ENCODE measurements around the gene C4orf46. TPM values are rescaled to one million over a fixed set of nuclear protein-coding genes. Genes with fewer than 3 reads are reported as not detected.

C4orf46 gene
- total RNA-seq: 16.2 and 18.6 TPM in 2 replicates

GRCh38 chr4:158671665-158671914 lies at the start of gene C4orf46:
Gene C4orf46 (minus strand): TSS chr4:158671887. CDS start chr4:158671801, 86 bp downstream.

GRCh38 chr4:158671915-158672806 lies 474 bp upstream of the C4orf46 start, which contains the start of gene ETFDH:
Gene ETFDH (plus strand): TSS chr4:158672296. CDS start chr4:158672457, 161 bp downstream.

Small RNA genes lying within 50 kb of the gene (small RNA-seq; reads per million reads assigned to genes)
- gene RF00012: not detected

Other genes with a start within 250 kb of the C4orf46 start
- 0.98 and 2.6 TPM in 2 replicates for gene RXFP1, start 150.0 kb downstream of the C4orf46 start, total RNA-seq
- 19.7 and 20.2 TPM in 2 replicates for gene ETFDH, start 409 bp upstream of the C4orf46 start, total RNA-seq
- 15.1 and 18.4 TPM in 2 replicates for gene PPID, start 51.5 kb upstream of the C4orf46 start, total RNA-seq
- gene FNIP2, start 97.1 kb upstream of the C4orf46 start, total RNA-seq: 19.1 and 22.1 TPM in 2 replicates